HepG2 (cell line): ENCODE measurements around the gene PTPRF. TPM values are rescaled to one million over a fixed set of nuclear protein-coding genes. Genes with fewer than 3 reads are reported as not detected.

ENCODE experiments used
- ARNT2 ChIP-seq: sonication (generic); formaldehyde crosslinking; IDR thresholded peaks from 2 replicates; pipeline ENCODE4 v1.8.0; 2022; ENCODE audit warnings: mild to moderate bottlenecking, low read depth, missing genetic modification reagents, moderate library complexity
- BCL6 ChIP-seq: IDR thresholded peaks from 2 replicates; pipeline ENCODE4 v1.6.1; 2016; ENCODE audit warnings: missing genetic modification reagents, missing compliant biosample characterization
- ERF ChIP-seq: IDR thresholded peaks from 2 replicates; pipeline ENCODE4 v1.6.1; 2018; ENCODE audit warnings: missing biosample characterization, missing genetic modification reagents
- ETV5 ChIP-seq: IDR thresholded peaks from 2 replicates; pipeline ENCODE4 v1.6.1; 2018; ENCODE audit warnings: missing biosample characterization, missing genetic modification reagents, inconsistent platforms, borderline replicate concordance
- KLF11 ChIP-seq: IDR thresholded peaks from 2 replicates; pipeline ENCODE4 v1.6.1; 2016; ENCODE audit warnings: missing compliant biosample characterization
- MYC ChIP-seq: sonication (generic); formaldehyde crosslinking; IDR thresholded peaks from 2 replicates; pipeline ENCODE4 v1.9.0; 2021; ENCODE audit warnings: missing genetic modification reagents, borderline replicate concordance
- POLR2AphosphoS5 ChIP-seq: IDR thresholded peaks from 2 replicates; pipeline ENCODE4 v1.6.1; 2012; ENCODE audit warnings: low read depth, low read length
- REPIN1 ChIP-seq: sonication (generic); formaldehyde crosslinking; IDR thresholded peaks from 2 replicates; pipeline ENCODE4 v1.8.0; 2022; ENCODE audit warnings: missing genetic modification reagents, low read depth, mild to moderate bottlenecking, borderline replicate concordance
- RFXAP ChIP-seq: sonication (generic); formaldehyde crosslinking; IDR thresholded peaks from 2 replicates; pipeline ENCODE4 v1.4.0; 2020; ENCODE audit warnings: missing genetic modification reagents, borderline replicate concordance
- SIN3B ChIP-seq: fragments of 150-350 bp; IDR thresholded peaks from 2 replicates; pipeline ENCODE4 v1.6.1; 2014; ENCODE audit warnings: low read length
- SP140L ChIP-seq: sonication (generic); formaldehyde crosslinking; IDR thresholded peaks from 2 replicates; pipeline ENCODE4 v1.4.0; 2020; ENCODE audit warnings: missing genetic modification reagents, borderline replicate concordance
- TSC22D2 ChIP-seq: sonication (generic); formaldehyde crosslinking; IDR thresholded peaks from 2 replicates; pipeline ENCODE4 v1.5.1; 2020; ENCODE audit warnings: missing genetic modification reagents, mild to moderate bottlenecking, borderline replicate concordance
- ZNF441 ChIP-seq: sonication (generic); formaldehyde crosslinking; IDR thresholded peaks from 2 replicates; pipeline ENCODE4 v1.7.0; 2021; ENCODE audit warnings: missing genetic modification reagents, borderline replicate concordance
- ZNF564 ChIP-seq: sonication (generic); formaldehyde crosslinking; IDR thresholded peaks from 2 replicates; pipeline ENCODE4 v1.8.1; 2023; ENCODE audit warnings: mild to moderate bottlenecking, missing genetic modification reagents
- ZNF878 ChIP-seq: sonication (generic); formaldehyde crosslinking; IDR thresholded peaks from 2 replicates; pipeline ENCODE4 v1.8.1; 2023; ENCODE audit warnings: mild to moderate bottlenecking, missing genetic modification reagents, moderate library complexity
- polyA plus RNA-seq, 8 experiments: library from polyadenylated mRNA; depleted of rRNA in 3 of 8; stranded (reverse) in 7 of 8; unstranded in 1 of 8; fragments of >200 nt; fragmentation: Illumina TruSeq in 4 of 8; extraction: Trizol in 4 of 8; gene quantifications; 2 replicates each; pipeline versions ENCODE4 v1.2.1 to v1.2.3, GENCODE V29; 2011 to 2016; ENCODE audit warnings: low read depth in 4 of 8, missing spikeins in 1 of 8, mixed read lengths in 1 of 8; ENCODE audit not compliant: insufficient read depth in 1 of 8
- total RNA-seq, 5 experiments: library from RNA; depleted of rRNA; stranded (reverse); fragments of >200 nt; fragmentation: Illumina TruSeq; extraction: Trizol; gene quantifications; 2 replicates each; pipeline ENCODE4 v1.2.3, GENCODE V29; 2016; ENCODE audit warnings: low read depth in 1 of 5
- TF ChIP-seq, protein P1 (sequence below): sonication (generic); formaldehyde crosslinking; IDR thresholded peaks from 2 replicates; pipeline ENCODE4 v1.9.0; 2022; ENCODE audit warnings: missing genetic modification reagents, mild to moderate bottlenecking, borderline replicate concordance
- TF ChIP-seq, protein P2 (sequence below): sonication (generic); formaldehyde crosslinking; IDR thresholded peaks from 2 replicates; pipeline ENCODE4 v1.8.0; 2022; ENCODE audit warnings: missing genetic modification reagents, mild to moderate bottlenecking, borderline replicate concordance
- TF ChIP-seq, protein P3 (sequence below): sonication (generic); formaldehyde crosslinking; IDR thresholded peaks from 2 replicates; pipeline ENCODE4 v1.8.1; 2023; ENCODE audit warnings: mild to moderate bottlenecking, moderate library complexity, missing genetic modification reagents
- TF ChIP-seq, protein P4 (sequence below), 2 experiments: IDR thresholded peaks; 2 replicates each; pipeline ENCODE4 v1.6.1; 2011 to 2012; ENCODE audit warnings: low read length in 2 of 2, borderline replicate concordance in 1 of 2, low read depth in 1 of 2, mild to moderate bottlenecking in 1 of 2, moderate library complexity in 1 of 2

Gene PTPRF
- total and polyA plus RNA-seq, 2 of the 13 experiments (the other 11 are each of a cell fraction or from before 2014, with no cell fraction given) = 55.9 to 167 TPM

DNA sequence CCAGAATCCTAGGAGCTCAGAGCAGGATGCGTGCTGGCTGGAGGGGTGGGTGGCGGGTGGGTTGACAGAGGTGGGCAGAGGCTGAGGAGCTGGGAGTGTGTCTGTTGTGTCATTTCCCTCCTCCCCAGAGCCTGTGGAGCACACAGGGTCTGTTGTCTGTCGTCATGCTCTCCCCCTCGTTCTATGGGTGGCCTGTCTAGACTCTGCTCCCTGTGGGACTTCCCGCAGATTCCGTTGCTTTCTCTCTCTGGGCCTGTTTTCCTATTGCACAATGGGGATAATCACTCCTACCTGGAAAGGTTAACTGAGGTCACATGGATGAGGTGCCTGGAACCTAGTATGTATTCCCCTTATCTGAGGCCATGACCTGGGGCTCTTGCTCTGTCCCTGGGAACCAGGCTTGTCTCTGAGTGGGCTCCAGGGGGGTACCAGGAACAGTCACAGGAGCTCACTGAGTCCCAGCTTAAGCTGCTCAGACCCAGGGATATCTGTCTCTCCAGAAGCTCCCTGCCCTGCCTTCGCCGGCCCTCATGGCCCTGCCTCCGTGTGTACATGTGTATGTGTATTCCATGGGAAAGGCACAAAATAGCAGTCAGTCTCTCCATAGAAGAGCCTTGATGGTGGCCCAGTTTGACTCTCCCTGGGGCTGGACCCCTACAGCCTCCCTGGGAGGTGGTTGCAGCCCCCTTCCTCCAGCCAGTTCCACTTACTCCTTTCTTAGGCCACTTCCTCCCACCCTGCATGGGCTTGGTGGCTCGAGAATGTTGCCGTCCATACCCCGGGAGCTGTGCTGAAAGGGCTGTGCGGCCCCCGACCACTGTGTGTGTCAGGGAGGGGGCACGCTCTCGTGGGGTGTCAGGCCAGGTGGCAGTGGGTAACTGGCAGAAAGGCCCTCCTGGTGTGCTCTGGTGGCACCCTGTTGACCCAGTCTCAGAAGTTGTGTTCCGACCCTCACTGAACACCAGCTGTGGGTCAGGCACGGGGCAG, 17.9 kb downstream of the PTPRF start (continued):
- peak; percentile 97; the same call in 1 of the 2 replicates for TF ChIP-seq ERF (CRISPR knock-in tag)
- TF ChIP-seq, protein P1, sequence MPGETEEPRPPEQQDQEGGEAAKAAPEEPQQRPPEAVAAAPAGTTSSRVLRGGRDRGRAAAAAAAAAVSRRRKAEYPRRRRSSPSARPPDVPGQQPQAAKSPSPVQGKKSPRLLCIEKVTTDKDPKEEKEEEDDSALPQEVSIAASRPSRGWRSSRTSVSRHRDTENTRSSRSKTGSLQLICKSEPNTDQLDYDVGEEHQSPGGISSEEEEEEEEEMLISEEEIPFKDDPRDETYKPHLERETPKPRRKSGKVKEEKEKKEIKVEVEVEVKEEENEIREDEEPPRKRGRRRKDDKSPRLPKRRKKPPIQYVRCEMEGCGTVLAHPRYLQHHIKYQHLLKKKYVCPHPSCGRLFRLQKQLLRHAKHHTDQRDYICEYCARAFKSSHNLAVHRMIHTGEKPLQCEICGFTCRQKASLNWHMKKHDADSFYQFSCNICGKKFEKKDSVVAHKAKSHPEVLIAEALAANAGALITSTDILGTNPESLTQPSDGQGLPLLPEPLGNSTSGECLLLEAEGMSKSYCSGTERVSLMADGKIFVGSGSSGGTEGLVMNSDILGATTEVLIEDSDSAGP (CRISPR knock-in tag) = peak; percentile 68; the same call in 1 of the 2 replicates
- TF ChIP-seq, protein P2, sequence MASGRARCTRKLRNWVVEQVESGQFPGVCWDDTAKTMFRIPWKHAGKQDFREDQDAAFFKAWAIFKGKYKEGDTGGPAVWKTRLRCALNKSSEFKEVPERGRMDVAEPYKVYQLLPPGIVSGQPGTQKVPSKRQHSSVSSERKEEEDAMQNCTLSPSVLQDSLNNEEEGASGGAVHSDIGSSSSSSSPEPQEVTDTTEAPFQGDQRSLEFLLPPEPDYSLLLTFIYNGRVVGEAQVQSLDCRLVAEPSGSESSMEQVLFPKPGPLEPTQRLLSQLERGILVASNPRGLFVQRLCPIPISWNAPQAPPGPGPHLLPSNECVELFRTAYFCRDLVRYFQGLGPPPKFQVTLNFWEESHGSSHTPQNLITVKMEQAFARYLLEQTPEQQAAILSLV (CRISPR knock-in tag) = 0 out of 2 replicates have a peak, but pooled peaks have one; percentile 33
- peak; percentile 87 for TF ChIP-seq RFXAP (CRISPR knock-in tag)
- peak; percentile 81 for TF ChIP-seq ZNF878 (CRISPR knock-in tag)
- TF ChIP-seq ARNT2 = peak; percentile 93
- no peak for TF ChIP-seq POLR2AphosphoS5
- TF ChIP-seq, protein P3, sequence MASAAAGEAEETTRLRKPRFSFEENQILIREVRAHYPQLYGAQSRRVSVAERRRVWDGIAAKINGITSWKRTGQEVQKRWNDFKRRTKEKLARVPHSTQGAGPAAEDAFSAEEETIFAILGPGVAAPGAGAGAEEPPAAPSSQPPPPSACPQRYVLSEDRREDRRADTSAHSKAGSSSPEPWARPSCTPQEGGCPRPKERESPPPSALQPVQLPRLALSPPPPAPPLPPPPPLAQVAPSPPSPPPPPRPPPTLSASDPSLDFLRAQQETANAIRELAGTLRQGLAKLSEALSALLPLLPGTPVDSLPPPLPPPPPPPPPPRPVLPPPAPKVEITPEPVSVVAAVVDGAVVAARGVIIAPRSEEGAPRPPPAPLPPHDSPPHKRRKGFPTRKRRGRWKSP (CRISPR knock-in tag) = peak; percentile 87
- peak; percentile 90 for TF ChIP-seq REPIN1 (CRISPR knock-in tag)
- TF ChIP-seq, protein P4, sequence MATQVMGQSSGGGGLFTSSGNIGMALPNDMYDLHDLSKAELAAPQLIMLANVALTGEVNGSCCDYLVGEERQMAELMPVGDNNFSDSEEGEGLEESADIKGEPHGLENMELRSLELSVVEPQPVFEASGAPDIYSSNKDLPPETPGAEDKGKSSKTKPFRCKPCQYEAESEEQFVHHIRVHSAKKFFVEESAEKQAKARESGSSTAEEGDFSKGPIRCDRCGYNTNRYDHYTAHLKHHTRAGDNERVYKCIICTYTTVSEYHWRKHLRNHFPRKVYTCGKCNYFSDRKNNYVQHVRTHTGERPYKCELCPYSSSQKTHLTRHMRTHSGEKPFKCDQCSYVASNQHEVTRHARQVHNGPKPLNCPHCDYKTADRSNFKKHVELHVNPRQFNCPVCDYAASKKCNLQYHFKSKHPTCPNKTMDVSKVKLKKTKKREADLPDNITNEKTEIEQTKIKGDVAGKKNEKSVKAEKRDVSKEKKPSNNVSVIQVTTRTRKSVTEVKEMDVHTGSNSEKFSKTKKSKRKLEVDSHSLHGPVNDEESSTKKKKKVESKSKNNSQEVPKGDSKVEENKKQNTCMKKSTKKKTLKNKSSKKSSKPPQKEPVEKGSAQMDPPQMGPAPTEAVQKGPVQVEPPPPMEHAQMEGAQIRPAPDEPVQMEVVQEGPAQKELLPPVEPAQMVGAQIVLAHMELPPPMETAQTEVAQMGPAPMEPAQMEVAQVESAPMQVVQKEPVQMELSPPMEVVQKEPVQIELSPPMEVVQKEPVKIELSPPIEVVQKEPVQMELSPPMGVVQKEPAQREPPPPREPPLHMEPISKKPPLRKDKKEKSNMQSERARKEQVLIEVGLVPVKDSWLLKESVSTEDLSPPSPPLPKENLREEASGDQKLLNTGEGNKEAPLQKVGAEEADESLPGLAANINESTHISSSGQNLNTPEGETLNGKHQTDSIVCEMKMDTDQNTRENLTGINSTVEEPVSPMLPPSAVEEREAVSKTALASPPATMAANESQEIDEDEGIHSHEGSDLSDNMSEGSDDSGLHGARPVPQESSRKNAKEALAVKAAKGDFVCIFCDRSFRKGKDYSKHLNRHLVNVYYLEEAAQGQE (IDR thresholded peaks at IDR 0.05; ENCODE audit: borderline replicate concordance in 1 of 2, low read depth in 1 of 2, low read length in 2 of 2) = peak in 1 of 2 experiments; percentile 70; a peak in 1 of 4 replicates
- no peak for TF ChIP-seq SIN3B
- TF ChIP-seq ZNF564 (CRISPR knock-in tag) = 0 out of 2 replicates have a peak, but pooled peaks have one; percentile 56
- peak; percentile 73; the same call in 1 of the 2 replicates for TF ChIP-seq MYC (CRISPR knock-in tag)
- peak; percentile 98 for TF ChIP-seq BCL6 (CRISPR knock-in tag)
- peak; percentile 88; the same call in 1 of the 2 replicates for TF ChIP-seq ETV5 (CRISPR knock-in tag)
- TF ChIP-seq SP140L = no peak
- TF ChIP-seq ZNF441 (CRISPR knock-in tag) = peak; percentile 88; the same call in 1 of the 2 replicates
- 0 out of 2 replicates have a peak, but pooled peaks have one; percentile 56 for TF ChIP-seq TSC22D2
- TF ChIP-seq KLF11 (CRISPR knock-in tag) = peak; percentile 79; the same call in 1 of the 2 replicates
